ENCODE data around the gene FBXL15. TPM values are rescaled to one million over a fixed set of nuclear protein-coding genes. Genes with fewer than 3 reads are reported as not detected.
A peak's percentile ranks its signal among the peaks of the same experiment; 100 is the strongest.

The FBXL15 gene
- total RNA-seq, 1 donor from 2014 or later: 25.6 TPM

GRCh38 chr10:102419269-102420180 lies 1.1 kb upstream of the FBXL15 start:
- Mint-ChIP-seq H3K36me3 (ENCODE audit: low read depth) (no peaks in the 10 kb centered on the region), H3K27me3 (ENCODE audit: low read depth) (peaks cover 11% of the 10 kb centered on the region), H3K4me1 (peaks cover 68% of the 10 kb centered on the region), H3K4me3 (peak overlapping the region; percentile 94), H3K27ac (ENCODE audit: unreplicated experiment) (peak overlapping the region; percentile 98), H3K9me3 (no peaks in the 10 kb centered on the region)
- peak; percentile 92 for DNase-seq (ENCODE audit: low read depth, low spot score)
- no peak for TF ChIP-seq CTCF (conservative IDR thresholded peaks at IDR 0.05)

- H3K4me3 Mint-ChIP-seq: peak overlapping the region; percentile 94
- no peak overlapping the region for H3K27ac Mint-ChIP-seq (ENCODE audit: unreplicated experiment)
- peaks cover 11% of the 10 kb centered on the region for H3K27me3 Mint-ChIP-seq (ENCODE audit: low read depth)
- H3K9me3 Mint-ChIP-seq: no peaks in the 10 kb centered on the region
- no peak for DNase-seq (ENCODE audit: low read depth, low spot score)
- no peaks in the 10 kb centered on the region for H3K36me3 Mint-ChIP-seq (ENCODE audit: low read depth)
- TF ChIP-seq CTCF (conservative IDR thresholded peaks at IDR 0.05): no peak
- H3K4me1 Mint-ChIP-seq: peaks cover 70% of the 10 kb centered on the region
Measured at GRCh38 chr10:102420181-102420713, 389 bp upstream of the FBXL15 start.

- Mint-ChIP-seq H3K4me3 (peak overlapping the region; percentile 94), H3K27ac (ENCODE audit: unreplicated experiment) (no peak overlapping the region), H3K9me3 (no peaks in the 10 kb centered on the region), H3K4me1 (peaks cover 73% of the 10 kb centered on the region), H3K27me3 (ENCODE audit: low read depth) (peaks cover 11% of the 10 kb centered on the region), H3K36me3 (ENCODE audit: low read depth) (peaks cover 2% of the 10 kb centered on the region)
- DNase-seq (ENCODE audit: low read depth, low spot score): no peak
- TF ChIP-seq CTCF (conservative IDR thresholded peaks at IDR 0.05): no peak
Measured at GRCh38 chr10:102421507-102421756, 796 bp downstream of the FBXL15 start.

GRCh38 chr10:102421757-102422512 lies 1.3 kb downstream of the FBXL15 start:
- Mint-ChIP-seq H3K27ac (ENCODE audit: unreplicated experiment) (no peak overlapping the region), H3K9me3 (no peaks in the 10 kb centered on the region)
- DNase-seq (ENCODE audit: low read depth, low spot score): no peak

More at GRCh38 chr10:102421757-102422512, 1.3 kb downstream of the FBXL15 start:
- Mint-ChIP-seq H3K4me1 (peaks cover 75% of the 10 kb centered on the region), H3K4me3 (peak overlapping the region; percentile 94), H3K27me3 (ENCODE audit: low read depth) (peaks cover 11% of the 10 kb centered on the region), H3K36me3 (ENCODE audit: low read depth) (peaks cover 2% of the 10 kb centered on the region)
- TF ChIP-seq CTCF (conservative IDR thresholded peaks at IDR 0.05): no peak

Data from neural crest cell (in vitro differentiated cells).